SH-SY5Y (cell line): ENCODE measurements around the gene ANKFY1.

Experiments
- GATA2 ChIP-seq: IDR thresholded peaks from 2 replicates; pipeline ENCODE4 v1.6.1; 2011; ENCODE audit warnings: mild to moderate bottlenecking, low read depth, low read length
- GATA3 ChIP-seq: IDR thresholded peaks from 2 replicates; pipeline ENCODE4 v1.6.1; 2011; ENCODE audit warnings: low read depth, mild to moderate bottlenecking, low read length, moderate library complexity

- TF ChIP-seq GATA2: no peak
- TF ChIP-seq GATA3: no peak
Measured at GRCh38 chr17:4214157-4214556, 49.6 kb downstream of the ANKFY1 start.
